ENCODE results near the gene ASGR1.

DNA sequence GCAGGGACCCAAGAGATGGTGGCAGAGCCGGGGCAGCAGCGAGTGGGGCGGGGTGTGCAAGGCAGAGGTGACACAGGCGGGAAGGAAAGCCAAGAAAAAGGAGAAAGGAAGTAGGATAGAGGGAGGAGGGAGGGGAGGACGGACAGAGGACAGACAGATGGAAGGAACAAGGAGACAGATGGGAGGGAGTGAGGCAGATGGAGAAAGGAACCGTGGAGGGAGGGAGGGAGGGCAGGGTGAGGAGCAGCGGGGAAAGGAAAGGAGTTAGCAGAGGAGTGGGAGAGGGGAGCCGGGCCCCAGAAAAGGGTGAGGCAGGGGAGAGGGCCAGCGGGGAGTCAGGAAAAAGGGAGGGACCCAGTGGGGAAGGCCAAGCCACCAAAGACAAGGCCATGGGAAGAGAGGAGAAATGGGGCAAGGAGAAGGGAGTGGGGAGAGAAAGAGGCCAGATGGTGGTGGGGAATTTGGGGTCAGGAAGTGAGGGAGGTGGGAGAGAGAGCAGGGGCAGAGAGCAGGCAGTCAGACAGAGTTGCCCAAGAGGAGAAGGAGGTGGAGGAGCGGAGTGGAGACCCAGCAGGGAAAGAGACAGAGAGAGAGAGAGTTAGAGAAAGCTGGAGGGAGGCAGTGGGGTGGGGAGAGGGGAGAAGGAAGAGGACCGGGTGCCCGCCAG is 13.2 kb upstream of the ASGR1 start:
- TF ChIP-seq, protein P1, sequence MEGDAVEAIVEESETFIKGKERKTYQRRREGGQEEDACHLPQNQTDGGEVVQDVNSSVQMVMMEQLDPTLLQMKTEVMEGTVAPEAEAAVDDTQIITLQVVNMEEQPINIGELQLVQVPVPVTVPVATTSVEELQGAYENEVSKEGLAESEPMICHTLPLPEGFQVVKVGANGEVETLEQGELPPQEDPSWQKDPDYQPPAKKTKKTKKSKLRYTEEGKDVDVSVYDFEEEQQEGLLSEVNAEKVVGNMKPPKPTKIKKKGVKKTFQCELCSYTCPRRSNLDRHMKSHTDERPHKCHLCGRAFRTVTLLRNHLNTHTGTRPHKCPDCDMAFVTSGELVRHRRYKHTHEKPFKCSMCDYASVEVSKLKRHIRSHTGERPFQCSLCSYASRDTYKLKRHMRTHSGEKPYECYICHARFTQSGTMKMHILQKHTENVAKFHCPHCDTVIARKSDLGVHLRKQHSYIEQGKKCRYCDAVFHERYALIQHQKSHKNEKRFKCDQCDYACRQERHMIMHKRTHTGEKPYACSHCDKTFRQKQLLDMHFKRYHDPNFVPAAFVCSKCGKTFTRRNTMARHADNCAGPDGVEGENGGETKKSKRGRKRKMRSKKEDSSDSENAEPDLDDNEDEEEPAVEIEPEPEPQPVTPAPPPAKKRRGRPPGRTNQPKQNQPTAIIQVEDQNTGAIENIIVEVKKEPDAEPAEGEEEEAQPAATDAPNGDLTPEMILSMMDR (conservative IDR thresholded peaks at IDR 0.05; ENCODE audit: low read depth, low read length), result no peak
- TF ChIP-seq EZH2 (IDR thresholded peaks at IDR 0.05; ENCODE audit: borderline replicate concordance, low read depth, low read length, poor library complexity, severe bottlenecking), result no peak

Measured in A673 (cell line).